Caki2 (cell line): ENCODE measurements around the gene ERCC3. TPM values are rescaled to one million over a fixed set of nuclear protein-coding genes. Genes with fewer than 3 reads are reported as not detected.
"Not testable (repeated sequence)": the region's sequence is repeated elsewhere in the genome, so short reads cannot be mapped to it uniquely, and the experiment has no call there.

ENCODE experiments used
- DNase-seq: peaks from one replicate; pipeline ENCODE4 v3.0.0-alpha.2; 2015; ENCODE audit warnings: low read depth
- in situ Hi-C: cut with HindIII; loops from 2 replicates; pipeline ENCODE4 v1.10.0; 2016; ENCODE audit warnings: low sequenced_read_pairs, low pct_unique_long_range_greater_than_20kb, mixed read lengths
- total RNA-seq: library from RNA; depleted of rRNA; stranded (reverse); fragments of >200 nt; shearing (Covaris generic); gene quantifications from 2 replicates; pipeline ENCODE4 v1.2.3, GENCODE V29; 2014; ENCODE audit warnings: low replicate concordance

Gene ERCC3
- total RNA-seq, 1 experiment from 2014 or later = 49.6 TPM

- in situ Hi-C loops = no loop called here
- DNase-seq = no peak
Observed at GRCh38 chr2:127233710-127234109, 60.2 kb downstream of the ERCC3 start.

- in situ Hi-C loops = no loop called here
- no peak for DNase-seq
Observed at GRCh38 chr2:127231130-127231865, 62.6 kb downstream of the ERCC3 start.

- DNase-seq = no peak
- in situ Hi-C loops = loop anchor here (10.0 kb wide), 1 partner anchor 65 kb away; the partner anchor contains the start of gene ERCC3
Observed at GRCh38 chr2:127229555-127229954, 64.4 kb downstream of the ERCC3 start.

- in situ Hi-C loops = loop anchor here (10.0 kb wide), 1 partner anchor 67 kb away; the partner anchor contains the start of gene ERCC3
Observed at GRCh38 chr2:127228102-127228501, 65.8 kb downstream of the ERCC3 start.

GRCh38 chr2:127227264-127227660 is 66.7 kb downstream of the ERCC3 start:
- not testable (repeated sequence) for DNase-seq

More at GRCh38 chr2:127228102-127228501, 65.8 kb downstream of the ERCC3 start:
- no peak for DNase-seq

GRCh38 chr2:127226520-127227263 is 67.3 kb downstream of the ERCC3 start:
- DNase-seq = peak; percentile 97
- in situ Hi-C loops = loop anchor here (10.0 kb wide), 1 partner anchor 68 kb away; the partner anchor contains the start of gene ERCC3

More at GRCh38 chr2:127227264-127227660, 66.7 kb downstream of the ERCC3 start:
- in situ Hi-C loops = loop anchor here (10.0 kb wide), 1 partner anchor 68 kb away; the partner anchor contains the start of gene ERCC3

GRCh38 chr2:127226132-127226519 is 67.8 kb downstream of the ERCC3 start:
- in situ Hi-C loops = loop anchor here (10.0 kb wide), 1 partner anchor 69 kb away; the partner anchor contains the start of gene ERCC3
- no peak for DNase-seq

- DNase-seq = no peak
- in situ Hi-C loops = loop anchor here (10.0 kb wide), 1 partner anchor 69 kb away; the partner anchor contains the start of gene ERCC3
Observed at GRCh38 chr2:127225186-127225960, 68.6 kb downstream of the ERCC3 start.

- in situ Hi-C loops = loop anchor here (10.0 kb wide), 1 partner anchor 71 kb away; the partner anchor contains the start of gene ERCC3
- not testable (repeated sequence) for DNase-seq
Observed at GRCh38 chr2:127224135-127224534, 69.8 kb downstream of the ERCC3 start.

- DNase-seq = no peak
- in situ Hi-C loops = loop anchor here (10.0 kb wide), 1 partner anchor 74 kb away; the partner anchor contains the start of gene ERCC3
Observed at GRCh38 chr2:127220768-127221527, 73.0 kb downstream of the ERCC3 start.

- peak; percentile 45 for DNase-seq
- in situ Hi-C loops = loop anchor here (10.0 kb wide), 1 partner anchor 75 kb away; the partner anchor contains the start of gene ERCC3
Observed at GRCh38 chr2:127220102-127220767, 73.7 kb downstream of the ERCC3 start, which contains the start of gene CYP27C1. TSS of gene CYP27C1 (minus strand) at chr2:127220299. CDS start at chr2:127220270, 29 bp downstream.

- DNase-seq = no peak
Observed at GRCh38 chr2:127219171-127220070, 74.5 kb downstream of the ERCC3 start.

GRCh38 chr2:127218812-127219170 is 75.2 kb downstream of the ERCC3 start:
- DNase-seq = no peak
- in situ Hi-C loops = no loop called here

More at GRCh38 chr2:127219171-127220070, 74.5 kb downstream of the ERCC3 start:
- in situ Hi-C loops = loop anchor here (10.0 kb wide), 1 partner anchor 75 kb away; the partner anchor contains the start of gene ERCC3

GRCh38 chr2:127217470-127218325 is 76.2 kb downstream of the ERCC3 start:
- in situ Hi-C loops = no loop called here
- peak; percentile 90 for DNase-seq

- DNase-seq = no peak
- in situ Hi-C loops = no loop called here
Observed at GRCh38 chr2:127216593-127216992, 77.4 kb downstream of the ERCC3 start.
